NCI-H187 treated with DMSO at 0.1 percent for 48 hours (cell line): ENCODE results near the gene SLC40A1.

Experiments
- DNase-seq: peaks from one replicate; lab custom pipeline; 2025; lab: John Stamatoyannopoulos, UW

The SLC40A1 gene

GRCh38 chr2:189540551-189540950, 40.0 kb downstream of the SLC40A1 start:
- no peak for DNase-seq

- no peak for DNase-seq
Measured at GRCh38 chr2:189538402-189538801, 42.2 kb downstream of the SLC40A1 start.

- DNase-seq: no peak
Measured at GRCh38 chr2:189536830-189537229, 43.8 kb downstream of the SLC40A1 start.

- no peak for DNase-seq
Measured at GRCh38 chr2:189534854-189535832, 45.4 kb downstream of the SLC40A1 start.

GRCh38 chr2:189533288-189534035, 47.1 kb downstream of the SLC40A1 start:
- no peak for DNase-seq

GRCh38 chr2:189530965-189531637, 49.5 kb downstream of the SLC40A1 start:
- DNase-seq: no peak

- no peak for DNase-seq
Measured at GRCh38 chr2:189528617-189529016, 52.0 kb downstream of the SLC40A1 start.

GRCh38 chr2:189527812-189528592, 52.6 kb downstream of the SLC40A1 start:
- DNase-seq: no peak

GRCh38 chr2:189527041-189527750, 53.4 kb downstream of the SLC40A1 start:
- no peak for DNase-seq

- no peak for DNase-seq
Measured at GRCh38 chr2:189526241-189526640, 54.3 kb downstream of the SLC40A1 start.

- no peak for DNase-seq
Measured at GRCh38 chr2:189524746-189525145, 55.8 kb downstream of the SLC40A1 start.

GRCh38 chr2:189522435-189523151, 58.0 kb downstream of the SLC40A1 start:
- no peak for DNase-seq

- DNase-seq: no peak
Measured at GRCh38 chr2:189521699-189522434, 58.7 kb downstream of the SLC40A1 start.

GRCh38 chr2:189519631-189520387, 60.8 kb downstream of the SLC40A1 start:
- DNase-seq: no peak

- no peak for DNase-seq
Measured at GRCh38 chr2:189517847-189518535, 62.6 kb downstream of the SLC40A1 start.

GRCh38 chr2:189516546-189516945, 64.0 kb downstream of the SLC40A1 start:
- DNase-seq: no peak

GRCh38 chr2:189515264-189515663, 65.3 kb downstream of the SLC40A1 start:
- no peak for DNase-seq

GRCh38 chr2:189514104-189514503, 66.5 kb downstream of the SLC40A1 start:
- no peak for DNase-seq
